ENCODE data around the gene UBE2S.

Gene UBE2S

DNA sequence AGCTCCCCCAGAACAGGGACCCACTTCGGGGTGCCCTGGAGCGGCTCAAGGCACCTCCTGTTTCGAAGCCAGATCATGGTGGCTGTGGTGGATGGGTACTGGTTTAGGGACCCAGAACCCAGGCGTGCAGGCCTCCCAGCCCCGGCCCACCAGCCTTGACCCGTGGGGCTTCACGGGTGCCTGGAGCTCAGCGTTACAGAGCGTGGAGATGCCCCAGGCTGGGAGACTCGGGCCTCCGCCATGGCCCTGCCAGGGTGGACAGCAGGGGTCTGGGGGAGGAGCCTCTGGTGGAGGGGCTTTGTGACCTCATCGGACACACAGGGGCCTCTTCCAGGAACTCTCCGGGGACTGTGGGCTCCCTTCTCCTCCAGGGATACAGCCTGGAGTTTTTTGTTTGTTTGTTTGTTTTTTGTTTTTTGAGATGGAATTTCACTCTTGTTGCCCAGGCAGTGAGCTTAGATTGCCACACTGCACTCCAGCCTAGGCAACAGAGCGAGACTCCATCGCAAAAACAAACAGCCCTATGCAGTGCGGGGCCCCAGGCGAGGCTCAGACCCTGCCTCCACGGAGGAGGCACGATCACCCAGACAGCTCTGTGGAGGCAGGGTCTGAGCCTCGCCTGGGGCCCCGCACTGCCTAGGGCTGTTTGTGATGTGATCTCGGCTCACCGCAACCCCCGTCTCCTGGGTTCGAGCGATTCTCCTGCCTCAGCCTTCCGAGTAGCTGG lies 44.4 kb downstream of the UBE2S start, which contains the start of gene GARIN5B:
Gene GARIN5B, minus strand, starts transcription at position 271 of the 727 bp plus-strand sequence. Its CDS starts 194 bp downstream, at position 77.
- DNase-seq (ENCODE audit: low read depth in 2 of 2): no peak

DNA sequence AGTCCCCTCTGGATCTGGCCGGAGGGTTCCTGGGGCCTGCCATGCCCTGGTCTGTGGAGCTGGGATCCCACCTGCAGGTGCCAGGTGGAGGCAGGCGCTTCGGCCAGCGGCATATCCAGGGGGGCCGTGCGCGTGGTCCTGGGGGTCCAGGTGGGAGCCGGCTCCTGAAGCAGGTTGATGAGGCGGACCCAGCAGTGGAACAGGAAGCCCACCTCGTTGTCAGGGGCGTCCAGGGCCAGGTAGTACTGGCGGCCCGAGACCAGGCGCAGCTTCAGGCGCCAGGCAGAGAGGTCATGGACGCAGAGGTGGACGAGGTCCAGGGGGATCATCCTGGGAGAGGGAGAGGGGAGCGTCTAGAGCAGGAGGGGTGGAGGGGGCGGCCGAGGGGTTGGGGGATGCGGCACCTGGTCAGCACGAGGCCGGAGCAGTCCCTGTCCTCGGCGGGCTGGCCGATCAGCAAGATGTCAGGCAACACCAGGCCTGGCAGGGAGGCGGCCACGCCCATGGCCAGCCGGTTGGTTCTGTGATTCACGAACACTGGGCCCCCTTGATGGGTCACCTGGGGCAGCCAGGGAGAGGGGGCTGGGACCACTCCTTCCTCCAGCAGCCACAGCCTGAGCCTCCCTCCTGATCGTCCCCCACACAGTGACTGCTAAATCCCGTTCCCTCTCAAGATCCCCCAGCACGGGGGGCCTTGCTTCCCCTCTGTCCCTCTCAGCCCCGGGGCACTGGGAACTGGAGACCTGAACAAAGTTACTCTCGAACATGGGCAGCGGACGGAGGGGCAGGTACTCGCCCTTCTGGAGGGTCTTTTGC lies 45.2 kb downstream of the UBE2S start:
- DNase-seq (ENCODE audit: low read depth in 2 of 2): no peak

DNA sequence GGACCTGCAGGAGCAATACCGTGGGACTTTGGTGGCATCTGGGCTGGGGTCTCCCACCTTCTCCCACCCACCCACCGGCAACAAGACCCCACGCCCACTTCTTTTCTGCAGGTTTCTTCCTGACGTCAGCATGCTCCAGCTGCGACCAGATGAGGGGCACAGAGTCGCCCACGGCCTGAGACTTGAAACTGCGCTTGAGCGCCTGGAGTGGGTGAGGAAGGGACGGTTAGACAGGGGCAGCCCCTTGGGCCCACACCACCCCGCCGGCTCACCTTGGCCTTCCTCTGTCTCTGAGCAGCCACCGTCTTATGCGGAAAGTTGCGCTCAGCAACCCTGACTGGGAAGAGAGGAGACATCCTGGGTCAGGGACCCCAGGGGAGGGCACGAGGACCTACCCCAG lies 46.7 kb downstream of the UBE2S start:
- no peak for DNase-seq (ENCODE audit: low read depth in 2 of 2)

DNA sequence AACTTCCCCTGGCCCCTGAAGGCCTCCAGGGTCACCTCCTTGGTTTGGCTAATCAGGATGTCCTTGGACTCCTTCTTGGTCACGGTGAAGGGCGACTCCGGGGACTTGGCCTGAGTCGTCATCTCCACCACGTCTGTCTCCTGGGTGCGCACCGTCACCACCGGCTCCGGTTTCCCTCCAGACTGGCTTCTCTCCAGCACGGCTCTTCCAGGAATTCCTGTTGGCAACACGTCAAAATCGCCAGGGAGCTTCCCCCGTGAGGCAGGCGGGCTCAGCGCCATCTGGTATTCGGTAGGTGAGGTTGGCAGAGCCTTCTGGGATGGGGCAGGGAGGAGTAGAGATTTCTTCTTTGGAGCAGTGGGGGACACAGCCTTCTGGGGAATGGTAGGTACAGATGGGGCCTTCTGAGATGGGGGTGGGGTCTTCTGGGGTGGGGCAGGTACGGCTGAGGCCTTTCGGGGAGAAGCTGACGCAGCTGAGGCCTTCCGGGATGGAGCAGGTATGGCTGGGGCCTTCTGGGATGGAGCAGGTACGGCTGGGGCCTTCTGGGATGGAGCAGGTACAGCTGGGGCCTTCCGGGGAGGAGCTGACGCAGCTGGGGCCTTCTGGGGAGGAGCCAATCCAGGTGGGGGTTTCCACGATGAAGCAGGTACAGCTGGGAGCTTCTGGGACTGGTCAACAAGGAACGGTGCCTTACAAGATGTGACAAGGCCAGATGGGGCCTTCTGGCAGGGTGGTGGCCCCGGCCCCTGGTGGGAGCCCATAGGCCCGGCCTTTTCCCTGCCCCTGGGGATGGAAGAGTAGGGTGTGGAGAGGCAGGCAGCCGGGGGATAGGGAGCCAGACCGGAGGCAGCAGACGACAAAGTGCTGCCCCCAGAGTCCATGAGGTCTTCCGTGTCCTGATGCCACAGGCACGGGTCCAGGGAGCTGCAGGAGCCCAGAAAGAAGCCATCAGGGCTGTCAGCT lies 48.4 kb downstream of the UBE2S start:
- no peak for DNase-seq (ENCODE audit: low read depth in 2 of 2)

DNA sequence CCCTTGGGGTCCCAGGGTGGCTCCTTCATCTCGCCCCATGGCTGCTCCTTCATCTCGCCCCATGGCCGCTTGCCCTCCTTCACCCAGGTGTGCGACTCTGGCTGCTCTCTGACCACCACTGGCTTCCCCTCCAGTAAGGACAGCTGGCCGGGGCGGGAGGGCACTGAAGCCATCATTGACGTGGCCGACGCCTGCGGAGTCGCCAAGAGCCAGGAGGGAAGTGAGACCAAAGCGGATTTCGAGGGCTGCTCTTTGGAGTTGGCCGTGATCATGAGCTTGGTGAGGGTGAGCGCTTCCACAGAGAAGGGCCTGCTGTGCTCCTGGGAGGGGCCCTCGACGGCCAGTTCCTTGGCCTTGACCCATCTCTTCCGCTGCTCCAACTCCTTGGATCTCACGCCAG lies 49.1 kb downstream of the UBE2S start:
- DNase-seq (ENCODE audit: low read depth in 2 of 2): no peak

DNA sequence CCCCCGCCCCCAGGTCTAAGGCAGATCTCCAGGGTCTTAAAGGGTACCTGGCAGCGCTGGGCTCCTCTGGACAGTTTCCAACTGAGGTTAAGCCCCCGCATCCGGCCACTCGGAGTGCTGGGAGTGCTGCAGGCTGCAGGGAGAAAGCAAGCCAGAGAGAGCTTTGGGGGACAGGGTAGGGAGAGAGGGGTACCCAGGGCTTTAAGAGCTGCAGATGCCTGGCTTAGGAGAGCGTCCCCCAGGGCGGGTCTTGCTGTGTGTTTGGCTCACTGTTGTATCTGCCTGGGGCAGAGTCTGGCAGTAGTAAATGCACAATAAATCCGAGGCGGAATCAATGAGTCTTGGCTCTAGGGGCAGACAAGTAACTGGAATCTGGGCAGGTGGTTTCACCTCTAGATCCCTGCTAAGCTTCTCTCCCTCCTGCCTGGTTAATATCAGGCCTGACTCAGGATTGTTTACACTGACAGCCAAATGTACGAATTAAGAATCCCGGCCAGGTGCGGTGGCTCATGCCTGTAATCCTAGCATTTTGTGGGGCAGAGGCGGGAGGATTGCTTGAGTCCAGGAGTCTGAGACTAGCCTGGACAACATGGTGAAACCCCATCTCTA lies 52.3 kb downstream of the UBE2S start:
- DNase-seq (ENCODE audit: low read depth in 2 of 2): no peak

DNA sequence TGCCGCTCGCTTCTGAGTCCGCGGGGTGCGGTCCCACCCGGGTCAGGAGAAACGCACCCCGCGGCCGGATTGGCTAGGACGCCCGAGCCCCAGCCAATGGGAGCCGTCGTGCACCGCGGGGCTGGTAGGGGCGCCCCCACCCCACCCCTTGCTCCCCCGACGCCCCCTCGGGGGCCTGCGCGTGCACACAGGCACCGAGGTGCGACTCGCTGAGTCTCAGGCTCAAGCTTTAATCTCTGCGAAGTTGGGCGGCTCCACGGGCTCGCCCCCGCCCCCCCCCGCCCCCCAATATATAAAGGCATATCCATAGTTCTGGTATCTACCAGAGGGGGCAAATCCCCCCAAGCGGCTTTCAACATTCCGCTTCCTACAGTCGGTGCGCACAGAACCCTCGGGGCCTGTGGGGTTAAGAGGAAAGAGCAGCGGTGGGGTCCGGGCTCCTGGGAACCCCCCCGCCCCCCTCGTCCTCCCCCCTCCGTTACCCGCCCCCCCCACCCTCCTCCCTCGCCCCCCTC lies 52.8 kb downstream of the UBE2S start, which contains the start of gene COX6B2:
Gene COX6B2, minus strand, starts transcription at position 22 of the 515 bp plus-strand sequence. CDS start 198 bp downstream, outside the sequence.
- no peak for DNase-seq (ENCODE audit: low read depth in 2 of 2)

DNA sequence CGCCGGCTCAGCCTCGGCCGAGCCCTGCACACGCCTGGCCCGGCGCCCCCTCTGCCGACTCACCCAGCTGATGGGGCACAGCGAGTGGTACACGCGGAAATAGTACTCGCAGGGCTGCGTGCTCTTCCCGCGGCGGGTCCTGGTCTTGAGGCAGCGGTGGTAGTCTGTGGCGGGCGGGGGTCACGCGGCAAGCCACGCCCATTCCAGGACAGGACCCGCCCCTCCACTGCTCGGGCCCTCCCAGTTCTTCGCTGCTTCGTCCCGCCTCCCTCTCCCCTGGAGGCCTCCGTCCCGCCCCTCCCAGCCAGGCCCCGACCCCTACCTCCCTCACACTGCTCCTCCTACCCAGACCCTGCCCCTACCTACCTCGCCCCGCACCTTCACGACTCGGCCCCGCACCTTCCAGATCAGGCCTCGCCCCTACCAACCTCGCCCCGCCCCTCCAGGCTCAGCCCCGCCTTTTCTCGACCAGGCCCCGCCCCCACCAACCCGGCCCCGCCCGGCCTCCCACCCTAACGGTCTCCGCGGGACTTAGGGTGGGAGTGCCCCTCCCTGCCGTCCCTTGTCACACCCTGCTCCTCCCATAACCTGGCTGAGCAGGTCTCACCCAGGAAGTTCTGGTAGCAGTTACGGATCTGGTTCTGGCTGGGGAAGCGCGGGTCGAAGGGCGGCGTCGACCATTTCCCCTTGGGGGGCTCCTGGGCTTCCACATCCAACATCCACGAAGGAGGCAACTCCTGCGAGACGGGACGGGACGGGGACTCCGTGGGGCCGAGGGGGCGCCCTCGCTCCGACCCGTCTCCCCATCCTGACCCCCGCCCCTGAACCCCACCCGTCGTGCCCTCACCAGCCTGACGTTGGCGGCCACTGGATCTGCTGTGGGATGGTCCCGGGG lies 53.5 kb downstream of the UBE2S start:
- no peak for DNase-seq (ENCODE audit: low read depth in 2 of 2)

DNA sequence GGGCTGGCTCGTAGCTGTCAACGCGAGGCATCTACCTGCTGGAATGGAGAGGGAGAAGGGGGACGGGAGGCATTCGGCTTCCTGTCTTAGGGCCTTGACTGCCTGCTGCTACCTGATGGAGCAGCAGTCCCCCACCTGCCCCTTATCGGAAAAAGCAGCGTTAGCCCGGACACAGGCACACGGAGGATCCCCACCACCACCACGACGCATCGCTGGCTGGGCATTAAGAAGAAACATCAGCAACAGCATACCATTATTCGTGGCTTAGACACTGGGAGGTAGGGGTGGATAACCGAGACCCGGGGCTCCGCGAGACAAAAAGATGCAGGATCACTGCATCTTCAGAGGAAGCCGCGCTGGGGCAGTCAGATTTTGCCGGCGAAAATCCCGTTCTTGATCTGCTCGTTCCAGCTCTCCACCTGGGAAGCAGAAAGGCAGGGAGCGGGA lies 54.2 kb downstream of the UBE2S start:
- DNase-seq (ENCODE audit: low read depth in 2 of 2): no peak

DNA sequence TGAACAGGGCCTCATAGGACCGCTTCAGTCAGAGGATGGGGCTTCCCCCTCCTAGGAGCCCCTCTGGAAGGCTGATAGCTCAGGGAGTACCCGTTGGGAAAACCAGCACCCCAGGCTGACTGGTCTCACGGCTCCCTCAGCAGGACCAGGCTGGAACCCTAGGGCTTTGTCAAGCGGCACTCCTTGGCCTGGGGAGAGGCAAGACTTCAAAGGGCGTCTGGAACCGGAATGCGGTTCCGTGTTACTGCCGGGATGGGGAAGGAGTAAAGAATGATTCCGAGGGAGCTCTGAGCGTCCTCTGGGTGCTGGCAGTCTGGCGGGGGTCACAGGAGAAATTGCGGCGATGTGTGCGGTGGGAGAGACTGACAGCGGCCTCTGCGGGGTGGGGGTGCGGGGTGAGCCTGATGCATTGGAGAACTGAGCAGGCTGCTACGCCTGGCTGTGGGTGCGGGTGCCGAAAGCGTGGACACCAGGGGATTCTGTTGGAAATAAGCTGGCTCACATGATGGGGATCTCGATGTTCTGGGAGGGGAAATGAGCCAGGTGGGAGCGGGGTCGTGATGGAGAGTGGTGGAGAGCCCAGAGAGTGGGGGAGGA lies 54.9 kb downstream of the UBE2S start:
- no peak for DNase-seq (ENCODE audit: low read depth in 2 of 2)

DNA sequence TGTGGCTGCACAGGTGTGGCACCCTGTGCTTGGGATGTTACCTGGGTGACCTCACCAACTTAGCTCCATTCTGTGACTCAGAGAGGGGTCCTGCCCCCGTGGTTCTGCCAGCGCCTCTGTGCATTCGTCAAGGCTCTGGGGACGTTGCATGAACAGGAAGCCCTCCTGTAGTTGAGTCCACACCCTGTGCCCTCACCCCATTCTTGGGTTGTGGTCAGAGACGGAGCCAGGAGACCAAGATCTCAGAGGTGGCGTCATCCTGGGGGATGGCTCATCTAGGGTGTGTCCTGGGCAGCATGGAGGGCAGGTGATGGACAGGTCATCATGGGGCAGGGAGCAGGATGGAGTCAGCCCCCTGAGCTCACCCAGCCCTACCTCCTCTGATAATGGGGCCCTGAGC lies 55.5 kb downstream of the UBE2S start:
- DNase-seq (ENCODE audit: low read depth in 2 of 2): no peak

DNA sequence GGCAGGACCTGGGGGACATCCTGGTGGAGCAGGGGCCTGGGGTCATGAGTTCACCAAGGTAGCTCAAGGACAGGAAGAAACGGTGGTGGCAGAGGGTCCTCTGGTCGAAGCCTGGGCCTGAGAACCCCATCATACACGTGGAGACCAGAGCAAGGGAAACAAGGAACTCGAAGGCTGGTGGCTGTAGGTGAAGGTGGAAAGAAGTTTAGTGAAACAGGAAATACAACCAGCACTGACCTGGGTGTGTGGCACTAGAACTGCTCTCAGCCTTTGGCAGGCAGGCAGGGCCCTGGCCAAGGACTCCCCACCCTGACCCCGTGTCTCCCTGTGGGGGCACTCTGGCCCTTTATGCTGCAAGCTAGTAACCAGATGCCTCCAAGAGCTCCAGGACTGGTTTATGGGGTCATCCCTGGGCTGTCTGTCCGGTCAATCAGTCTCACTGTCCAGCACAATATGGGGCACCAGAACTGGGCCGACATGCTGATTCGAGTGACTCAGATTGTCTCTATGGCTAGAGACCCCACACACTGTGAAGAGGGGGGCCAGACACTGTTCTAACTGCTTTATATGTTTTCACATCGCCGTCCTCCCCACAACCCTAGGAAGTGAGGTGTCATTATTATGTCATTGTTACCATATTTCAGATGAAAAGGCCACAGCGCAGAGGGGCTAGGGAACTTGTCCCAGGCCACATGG lies 56.8 kb downstream of the UBE2S start:
- DNase-seq (ENCODE audit: low read depth in 2 of 2): no peak

Measured in fibroblast of skin of left quadriceps (primary cell).